Measurements from ENCODE around the gene USP49.

DNA sequence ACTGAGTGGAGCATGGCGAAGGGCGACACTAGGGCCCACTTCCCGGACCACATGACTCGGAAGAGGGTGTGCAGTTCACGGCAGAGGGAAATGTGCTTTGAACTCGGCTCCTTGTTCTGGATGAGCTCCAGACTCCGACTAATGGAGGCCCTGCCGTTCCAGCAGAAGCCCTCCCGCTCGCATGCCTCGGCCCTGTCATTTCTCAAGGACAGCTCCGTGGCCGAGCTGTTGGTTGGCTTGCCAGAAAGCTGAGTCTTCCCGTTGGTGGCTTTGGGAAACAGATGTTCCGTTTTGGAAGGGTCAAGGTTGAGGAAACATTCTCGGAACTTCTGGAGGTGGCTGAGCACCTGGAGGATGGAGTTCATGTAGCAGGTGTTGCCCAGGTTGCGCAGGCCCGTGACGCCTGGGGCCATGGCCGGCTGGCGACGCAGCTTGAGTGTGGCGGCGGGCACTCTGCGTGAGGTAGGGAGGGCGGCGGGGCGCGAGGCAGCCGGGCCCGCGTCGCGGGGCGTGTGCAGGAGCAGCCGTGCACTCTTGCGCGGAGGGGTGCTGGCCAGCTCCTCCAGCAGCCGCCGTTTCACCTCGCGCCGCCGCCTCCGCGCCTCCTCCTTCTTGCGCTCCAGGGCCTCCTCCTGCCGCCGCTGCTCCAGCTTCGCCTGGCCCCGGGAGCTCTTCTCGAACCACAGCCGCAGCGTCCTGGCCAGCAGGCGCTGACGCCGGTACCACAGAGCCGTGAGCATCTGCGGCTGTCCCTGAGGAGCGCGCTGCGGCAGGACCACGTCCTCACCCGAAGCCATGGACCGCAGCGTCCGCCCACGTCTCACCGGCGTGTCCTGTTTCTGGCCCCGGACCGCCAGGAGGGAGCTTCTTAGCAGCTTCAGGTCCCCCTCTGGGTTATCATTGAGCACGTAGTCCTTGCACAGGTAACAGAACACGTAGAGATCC is 89.1 kb downstream of the USP49 start:
- TF ChIP-seq, protein P1, sequence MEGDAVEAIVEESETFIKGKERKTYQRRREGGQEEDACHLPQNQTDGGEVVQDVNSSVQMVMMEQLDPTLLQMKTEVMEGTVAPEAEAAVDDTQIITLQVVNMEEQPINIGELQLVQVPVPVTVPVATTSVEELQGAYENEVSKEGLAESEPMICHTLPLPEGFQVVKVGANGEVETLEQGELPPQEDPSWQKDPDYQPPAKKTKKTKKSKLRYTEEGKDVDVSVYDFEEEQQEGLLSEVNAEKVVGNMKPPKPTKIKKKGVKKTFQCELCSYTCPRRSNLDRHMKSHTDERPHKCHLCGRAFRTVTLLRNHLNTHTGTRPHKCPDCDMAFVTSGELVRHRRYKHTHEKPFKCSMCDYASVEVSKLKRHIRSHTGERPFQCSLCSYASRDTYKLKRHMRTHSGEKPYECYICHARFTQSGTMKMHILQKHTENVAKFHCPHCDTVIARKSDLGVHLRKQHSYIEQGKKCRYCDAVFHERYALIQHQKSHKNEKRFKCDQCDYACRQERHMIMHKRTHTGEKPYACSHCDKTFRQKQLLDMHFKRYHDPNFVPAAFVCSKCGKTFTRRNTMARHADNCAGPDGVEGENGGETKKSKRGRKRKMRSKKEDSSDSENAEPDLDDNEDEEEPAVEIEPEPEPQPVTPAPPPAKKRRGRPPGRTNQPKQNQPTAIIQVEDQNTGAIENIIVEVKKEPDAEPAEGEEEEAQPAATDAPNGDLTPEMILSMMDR (IDR thresholded peaks at IDR 0.05): no peak
- TF ChIP-seq POLR2A (IDR thresholded peaks at IDR 0.05): no peak

All from uterus (tissue), 2 donors.